Measurements from ENCODE around the gene MICAL3. TPM values are rescaled to one million over a fixed set of nuclear protein-coding genes. Genes with fewer than 3 reads are reported as not detected.

Gene MICAL3
- total RNA-seq, 1 experiment from 2014 or later: 47.1 TPM

GRCh38 chr22:17844150-17844549 is 180.2 kb downstream of the MICAL3 start:
- H3K27me3 ChIP-seq (ENCODE audit: control insufficient read depth, insufficient read depth, low read length): no peaks in the 10 kb centered on the region
- in situ Hi-C loops (cut with HindIII; ENCODE audit: low pct_unique_long_range_greater_than_20kb, low sequenced_read_pairs): no loop called here
- H3K36me3 ChIP-seq (ENCODE audit: control insufficient read depth, insufficient read depth, low read length): no peaks in the 10 kb centered on the region
- DNase-seq (ENCODE audit: low read depth, low spot score): no peak
- H3K27ac ChIP-seq (ENCODE audit: low read length): no peak overlapping the region
- H3K9me3 ChIP-seq (ENCODE audit: control insufficient read depth, insufficient read depth, low read depth, low read length): no peaks in the 10 kb centered on the region
- no peaks in the 10 kb centered on the region; the same call in 1 of the 2 replicates for H3K4me1 ChIP-seq (ENCODE audit: control insufficient read depth, insufficient read depth, low read length)
- no TSS peak for BruUV-seq (replicated peaks)
- TF ChIP-seq SIN3A (IDR thresholded peaks at IDR 0.05; ENCODE audit: borderline replicate concordance, insufficient read depth, low read depth, low read length): no peak
- no peak for TF ChIP-seq POLR2AphosphoS5 (IDR thresholded peaks at IDR 0.05; ENCODE audit: low read depth, low read length)
- no peak for TF ChIP-seq CTCF (IDR thresholded peaks at IDR 0.05)
- TF ChIP-seq REST (IDR thresholded peaks at IDR 0.05; ENCODE audit: insufficient read depth in 1 of 2, low read depth in 2 of 2, low read length in 1 of 2): no peak
- TF ChIP-seq TCF7L2 (IDR thresholded peaks at IDR 0.05; ENCODE audit: low read depth, low read length): no peak
- no peak overlapping the region for H3K4me3 ChIP-seq (ENCODE audit: low read depth in 2 of 2, low read length in 2 of 2)
- POLR2A ChIA-PET: no interaction called here
- CTCF ChIA-PET: no interaction called here
- intact Hi-C loops (cut with micrococcal nuclease; ENCODE audit: unreplicated experiment): no loop called here
- no peak for ATAC-seq

GRCh38 chr22:17842386-17842785 is 182.0 kb downstream of the MICAL3 start:
- BruUV-seq (replicated peaks): no TSS peak
- intact Hi-C loops (cut with micrococcal nuclease; ENCODE audit: unreplicated experiment): no loop called here
- no peak for DNase-seq (ENCODE audit: low read depth, low spot score)
- no peak overlapping the region for H3K4me3 ChIP-seq (ENCODE audit: low read depth in 2 of 2, low read length in 2 of 2)
- ATAC-seq: no peak
- TF ChIP-seq CTCF (IDR thresholded peaks at IDR 0.05) (no peak), POLR2AphosphoS5 (IDR thresholded peaks at IDR 0.05; ENCODE audit: low read depth, low read length) (no peak), REST (IDR thresholded peaks at IDR 0.05; ENCODE audit: insufficient read depth in 1 of 2, low read depth in 2 of 2, low read length in 1 of 2) (no peak), SIN3A (IDR thresholded peaks at IDR 0.05; ENCODE audit: borderline replicate concordance, insufficient read depth, low read depth, low read length) (no peak), TCF7L2 (IDR thresholded peaks at IDR 0.05; ENCODE audit: low read depth, low read length) (no peak)
- H3K4me1 ChIP-seq (ENCODE audit: control insufficient read depth, insufficient read depth, low read length): no peaks in the 10 kb centered on the region; the same call in 1 of the 2 replicates
- no peaks in the 10 kb centered on the region for H3K27me3 ChIP-seq (ENCODE audit: control insufficient read depth, insufficient read depth, low read length)
- ChIA-PET POLR2A (no interaction called here), CTCF (no interaction called here)
- no peak overlapping the region for H3K27ac ChIP-seq (ENCODE audit: low read length)
- in situ Hi-C loops (cut with HindIII; ENCODE audit: low pct_unique_long_range_greater_than_20kb, low sequenced_read_pairs): no loop called here
- H3K9me3 ChIP-seq (ENCODE audit: control insufficient read depth, insufficient read depth, low read depth, low read length): no peaks in the 10 kb centered on the region
- no peaks in the 10 kb centered on the region for H3K36me3 ChIP-seq (ENCODE audit: control insufficient read depth, insufficient read depth, low read length)

All from Panc1 (cell line).